ENCODE results near the gene PRRC1. TPM values are rescaled to one million over a fixed set of nuclear protein-coding genes. Genes with fewer than 3 reads are reported as not detected.

Gene PRRC1
- total RNA-seq, 1 experiment from 2014 or later, result 47.1 TPM

DNA sequence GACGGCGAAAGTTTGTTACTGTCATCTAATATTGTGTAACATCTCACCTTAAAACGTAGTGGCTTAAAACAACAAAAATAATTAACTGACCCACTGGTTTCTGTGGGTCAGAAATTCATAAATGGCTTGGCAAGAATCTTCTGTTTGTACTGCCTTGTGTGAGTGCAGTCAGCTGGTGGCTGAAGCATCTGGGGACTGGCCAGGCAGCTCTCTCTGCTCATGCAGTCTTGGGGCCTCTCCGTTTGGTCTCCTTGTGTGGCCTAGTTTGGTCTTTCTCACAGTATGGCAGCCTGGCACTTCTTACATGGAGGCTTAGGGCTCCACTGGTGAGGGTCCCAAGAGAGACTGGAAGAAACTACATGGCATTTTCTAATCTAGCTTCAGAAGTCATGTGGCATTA, 82.4 kb downstream of the PRRC1 start:
- ChIA-PET CTCF (no interaction called here), POLR2A (ENCODE audit: low non-redundant PET) (no interaction called here)
- no peak for TF ChIP-seq EZH2 (IDR thresholded peaks at IDR 0.05; ENCODE audit: borderline replicate concordance, low read depth, low read length, poor library complexity, severe bottlenecking)
- TF ChIP-seq, protein P1, sequence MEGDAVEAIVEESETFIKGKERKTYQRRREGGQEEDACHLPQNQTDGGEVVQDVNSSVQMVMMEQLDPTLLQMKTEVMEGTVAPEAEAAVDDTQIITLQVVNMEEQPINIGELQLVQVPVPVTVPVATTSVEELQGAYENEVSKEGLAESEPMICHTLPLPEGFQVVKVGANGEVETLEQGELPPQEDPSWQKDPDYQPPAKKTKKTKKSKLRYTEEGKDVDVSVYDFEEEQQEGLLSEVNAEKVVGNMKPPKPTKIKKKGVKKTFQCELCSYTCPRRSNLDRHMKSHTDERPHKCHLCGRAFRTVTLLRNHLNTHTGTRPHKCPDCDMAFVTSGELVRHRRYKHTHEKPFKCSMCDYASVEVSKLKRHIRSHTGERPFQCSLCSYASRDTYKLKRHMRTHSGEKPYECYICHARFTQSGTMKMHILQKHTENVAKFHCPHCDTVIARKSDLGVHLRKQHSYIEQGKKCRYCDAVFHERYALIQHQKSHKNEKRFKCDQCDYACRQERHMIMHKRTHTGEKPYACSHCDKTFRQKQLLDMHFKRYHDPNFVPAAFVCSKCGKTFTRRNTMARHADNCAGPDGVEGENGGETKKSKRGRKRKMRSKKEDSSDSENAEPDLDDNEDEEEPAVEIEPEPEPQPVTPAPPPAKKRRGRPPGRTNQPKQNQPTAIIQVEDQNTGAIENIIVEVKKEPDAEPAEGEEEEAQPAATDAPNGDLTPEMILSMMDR (conservative IDR thresholded peaks at IDR 0.05; ENCODE audit: low read depth, low read length), result no peak
- H3K36me3 ChIP-seq (ENCODE audit: insufficient read depth, low read length, poor library complexity, severe bottlenecking), result no peaks in the 10 kb centered on the region
- intact Hi-C loops (cut with micrococcal nuclease; ENCODE audit: unreplicated experiment), result no loop called here
- no peak overlapping the region for H3K4me3 ChIP-seq (ENCODE audit: low read depth, low read length, poor library complexity, severe bottlenecking)
- BruUV-seq (replicated peaks), result no TSS peak
- no peaks in the 10 kb centered on the region for H3K4me1 ChIP-seq (ENCODE audit: insufficient read depth, low read length, poor library complexity, severe bottlenecking)
- no peaks in the 10 kb centered on the region for H3K9me3 ChIP-seq (ENCODE audit: low read depth, low read length, poor library complexity, severe bottlenecking)
- H3K27me3 ChIP-seq (replicated peaks; ENCODE audit: insufficient read depth, low read depth, low read length, poor library complexity), result peaks cover 28% of the 10 kb centered on the region
- no peak overlapping the region for H3K27ac ChIP-seq (ENCODE audit: low read depth, low read length, poor library complexity, severe bottlenecking)
- no peak for DNase-seq (ENCODE audit: low spot score)

DNA sequence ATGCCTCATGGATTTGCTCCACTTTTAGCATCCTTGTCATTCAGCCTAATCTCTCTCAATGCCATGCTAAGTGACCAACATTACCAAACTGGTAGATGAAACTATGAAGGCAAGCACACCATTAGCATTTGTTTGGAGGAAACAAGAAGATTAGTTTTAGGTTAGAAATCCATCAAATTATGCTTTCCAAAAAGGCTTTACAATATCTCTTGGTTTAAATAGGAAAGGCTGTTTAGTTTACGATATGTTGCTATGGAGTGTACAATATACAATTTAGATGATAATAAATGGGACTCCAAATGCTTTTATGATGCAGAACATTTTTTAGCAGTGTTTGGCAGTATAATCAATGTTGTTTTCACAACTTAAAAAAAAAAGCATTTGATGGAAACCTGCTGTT, 83.7 kb downstream of the PRRC1 start:
- POLR2A ChIA-PET (ENCODE audit: low non-redundant PET), result no interaction called here
- H3K4me1 ChIP-seq (ENCODE audit: insufficient read depth, low read length, poor library complexity, severe bottlenecking), result no peaks in the 10 kb centered on the region
- intact Hi-C loops (cut with micrococcal nuclease; ENCODE audit: unreplicated experiment), result no loop called here
- DNase-seq (ENCODE audit: low spot score), result no peak
- no TSS peak for BruUV-seq (replicated peaks)
- H3K27me3 ChIP-seq (replicated peaks; ENCODE audit: insufficient read depth, low read depth, low read length, poor library complexity), result peaks cover 34% of the 10 kb centered on the region
- TF ChIP-seq, protein P1 (conservative IDR thresholded peaks at IDR 0.05; ENCODE audit: low read depth, low read length), result no peak
- no peak for TF ChIP-seq EZH2 (IDR thresholded peaks at IDR 0.05; ENCODE audit: borderline replicate concordance, low read depth, low read length, poor library complexity, severe bottlenecking)
- no peaks in the 10 kb centered on the region for H3K36me3 ChIP-seq (ENCODE audit: insufficient read depth, low read length, poor library complexity, severe bottlenecking)
- no peak overlapping the region for H3K27ac ChIP-seq (ENCODE audit: low read depth, low read length, poor library complexity, severe bottlenecking)
- CTCF ChIA-PET, result no interaction called here
- H3K4me3 ChIP-seq (ENCODE audit: low read depth, low read length, poor library complexity, severe bottlenecking), result no peak overlapping the region
- no peaks in the 10 kb centered on the region for H3K9me3 ChIP-seq (ENCODE audit: low read depth, low read length, poor library complexity, severe bottlenecking)

GRCh38 chr5:127601601-127602000, 84.2 kb downstream of the PRRC1 start:
- Histone ChIP-seq H3K4me1 (ENCODE audit: insufficient read depth, low read length, poor library complexity, severe bottlenecking) (no peaks in the 10 kb centered on the region), H3K36me3 (ENCODE audit: insufficient read depth, low read length, poor library complexity, severe bottlenecking) (no peaks in the 10 kb centered on the region), H3K27ac (ENCODE audit: low read depth, low read length, poor library complexity, severe bottlenecking) (no peak overlapping the region), H3K27me3 (replicated peaks; ENCODE audit: insufficient read depth, low read depth, low read length, poor library complexity) (peaks cover 31% of the 10 kb centered on the region), H3K4me3 (ENCODE audit: low read depth, low read length, poor library complexity, severe bottlenecking) (no peak overlapping the region), H3K9me3 (ENCODE audit: low read depth, low read length, poor library complexity, severe bottlenecking) (no peaks in the 10 kb centered on the region)
- CTCF ChIA-PET, result no interaction called here
- intact Hi-C loops (cut with micrococcal nuclease; ENCODE audit: unreplicated experiment), result no loop called here
- no peak for TF ChIP-seq EZH2 (IDR thresholded peaks at IDR 0.05; ENCODE audit: borderline replicate concordance, low read depth, low read length, poor library complexity, severe bottlenecking)
- TF ChIP-seq, protein P1 (conservative IDR thresholded peaks at IDR 0.05; ENCODE audit: low read depth, low read length), result no peak
- DNase-seq (ENCODE audit: low spot score), result no peak
- no TSS peak for BruUV-seq (replicated peaks)
- POLR2A ChIA-PET (ENCODE audit: low non-redundant PET), result no interaction called here

Measured in A673 (cell line).